ENCODE data around the gene PRKAG2.

Gene PRKAG2

GRCh38 chr7:151565541-151565940, 311.4 kb downstream of the PRKAG2 start:
- Histone ChIP-seq H3K9ac (ENCODE audit: low read length) (no peak overlapping the region), H3K4me2 (ENCODE audit: low read length) (no peak overlapping the region), H3K79me2 (ENCODE audit: low read length) (no peaks in the 10 kb centered on the region), H3K27ac (ENCODE audit: low read length) (no peak overlapping the region), H4K20me1 (ENCODE audit: insufficient read depth, low read length) (no peaks in the 10 kb centered on the region), H2AFZ (ENCODE audit: low read depth, low read length) (no peak overlapping the region), H3K9me3 (ENCODE audit: insufficient read depth, low read length) (no peaks in the 10 kb centered on the region), H3K27me3 (ENCODE audit: low read depth, low read length) (no peaks in the 10 kb centered on the region), H3K4me3 (ENCODE audit: low read length) (no peak overlapping the region), H3K36me3 (replicated peaks; ENCODE audit: low read depth, low read length) (no peaks in the 10 kb centered on the region), H3K4me1 (ENCODE audit: low read length) (no peaks in the 10 kb centered on the region)
- TF ChIP-seq CTCF (IDR thresholded peaks at IDR 0.05; ENCODE audit: low read depth, low read length) (no peak), EZH2phosphoT487 (IDR thresholded peaks at IDR 0.05; ENCODE audit: low read depth) (no peak)

- no peak overlapping the region for H3K4me2 ChIP-seq (ENCODE audit: low read length)
- TF ChIP-seq EZH2phosphoT487 (IDR thresholded peaks at IDR 0.05; ENCODE audit: low read depth) = no peak
- TF ChIP-seq CTCF (IDR thresholded peaks at IDR 0.05; ENCODE audit: low read depth, low read length) = no peak
- H3K4me3 ChIP-seq (ENCODE audit: low read length) = no peak overlapping the region
- no peaks in the 10 kb centered on the region for H3K27me3 ChIP-seq (ENCODE audit: low read depth, low read length)
- H3K36me3 ChIP-seq (replicated peaks; ENCODE audit: low read depth, low read length) = no peaks in the 10 kb centered on the region
- no peaks in the 10 kb centered on the region for H3K4me1 ChIP-seq (ENCODE audit: low read length)
- H3K9ac ChIP-seq (ENCODE audit: low read length) = no peak overlapping the region
- H4K20me1 ChIP-seq (ENCODE audit: insufficient read depth, low read length) = no peaks in the 10 kb centered on the region
- H3K27ac ChIP-seq (ENCODE audit: low read length) = no peak overlapping the region
- H3K9me3 ChIP-seq (ENCODE audit: insufficient read depth, low read length) = no peaks in the 10 kb centered on the region
- no peak overlapping the region for H2AFZ ChIP-seq (ENCODE audit: low read depth, low read length)
- no peaks in the 10 kb centered on the region for H3K79me2 ChIP-seq (ENCODE audit: low read length)
These were observed 316.7 kb downstream of the PRKAG2 start for GRCh38 chr7:151560243-151560642.

GRCh38 chr7:151559557-151560183, 317.2 kb downstream of the PRKAG2 start:
- H3K36me3 ChIP-seq (replicated peaks; ENCODE audit: low read depth, low read length) = no peaks in the 10 kb centered on the region
- H3K27ac ChIP-seq (ENCODE audit: low read length) = no peak overlapping the region
- no peak overlapping the region for H3K4me3 ChIP-seq (ENCODE audit: low read length)
- H3K9ac ChIP-seq (ENCODE audit: low read length) = no peak overlapping the region
- H3K9me3 ChIP-seq (ENCODE audit: insufficient read depth, low read length) = no peaks in the 10 kb centered on the region
- TF ChIP-seq EZH2phosphoT487 (IDR thresholded peaks at IDR 0.05; ENCODE audit: low read depth) (no peak), CTCF (IDR thresholded peaks at IDR 0.05; ENCODE audit: low read depth, low read length) (no peak)
- H3K27me3 ChIP-seq (ENCODE audit: low read depth, low read length) = no peaks in the 10 kb centered on the region
- H2AFZ ChIP-seq (ENCODE audit: low read depth, low read length) = no peak overlapping the region
- H3K79me2 ChIP-seq (ENCODE audit: low read length) = no peaks in the 10 kb centered on the region
- H4K20me1 ChIP-seq (ENCODE audit: insufficient read depth, low read length) = no peaks in the 10 kb centered on the region
- H3K4me2 ChIP-seq (ENCODE audit: low read length) = no peak overlapping the region
- H3K4me1 ChIP-seq (ENCODE audit: low read length) = no peaks in the 10 kb centered on the region

- no peaks in the 10 kb centered on the region for H3K27me3 ChIP-seq (ENCODE audit: low read depth, low read length)
- H3K27ac ChIP-seq (ENCODE audit: low read length) = no peak overlapping the region
- H3K9me3 ChIP-seq (ENCODE audit: insufficient read depth, low read length) = no peaks in the 10 kb centered on the region
- H3K79me2 ChIP-seq (ENCODE audit: low read length) = no peaks in the 10 kb centered on the region
- H3K36me3 ChIP-seq (replicated peaks; ENCODE audit: low read depth, low read length) = no peaks in the 10 kb centered on the region
- no peaks in the 10 kb centered on the region for H4K20me1 ChIP-seq (ENCODE audit: insufficient read depth, low read length)
- no peak overlapping the region for H3K4me3 ChIP-seq (ENCODE audit: low read length)
- no peak for TF ChIP-seq EZH2phosphoT487 (IDR thresholded peaks at IDR 0.05; ENCODE audit: low read depth)
- no peak for TF ChIP-seq CTCF (IDR thresholded peaks at IDR 0.05; ENCODE audit: low read depth, low read length)
- H3K9ac ChIP-seq (ENCODE audit: low read length) = no peak overlapping the region
- no peak overlapping the region for H3K4me2 ChIP-seq (ENCODE audit: low read length)
- H3K4me1 ChIP-seq (ENCODE audit: low read length) = no peaks in the 10 kb centered on the region
- H2AFZ ChIP-seq (ENCODE audit: low read depth, low read length) = no peak overlapping the region
These were observed 318.3 kb downstream of the PRKAG2 start for GRCh38 chr7:151558575-151558974.
